ENCODE data around the gene ENPP1. TPM values are rescaled to one million over a fixed set of nuclear protein-coding genes. Genes with fewer than 3 reads are reported as not detected.

Gene ENPP1
- polyA plus RNA-seq (2012; ENCODE audit: missing spikeins): not detected

GRCh38 chr6:131807644-131808459, at the start of gene ENPP1:
Gene ENPP1 (plus strand): TSS chr6:131808020. CDS start chr6:131808036, 16 bp downstream.
- FAIRE-seq (no peak), DNase-seq (ENCODE audit: insufficient read length) (peak; percentile 30)

DNA sequence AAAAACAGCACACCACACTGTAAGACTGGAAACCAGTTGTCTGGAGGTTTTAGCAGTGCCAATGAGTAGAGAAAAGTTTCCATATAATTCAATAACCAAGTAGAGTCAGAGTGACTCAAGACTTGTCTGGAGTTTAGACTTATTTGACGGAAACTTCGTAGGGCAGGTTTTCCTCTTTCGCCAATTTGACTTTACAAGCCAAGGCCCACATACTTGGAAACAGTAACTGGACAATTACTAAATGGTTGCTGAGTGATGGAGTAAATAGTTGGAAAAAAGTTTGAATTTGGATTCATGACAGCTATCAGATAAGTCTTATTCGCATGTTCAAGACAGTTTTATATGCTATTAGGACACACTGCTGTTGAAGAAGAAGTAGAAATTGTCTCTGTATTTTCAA, 48.9 kb upstream of the ENPP1 start:
- FAIRE-seq (no peak), DNase-seq (ENCODE audit: insufficient read length) (no peak)
- TF ChIP-seq POLR2A (IDR thresholded peaks at IDR 0.05; ENCODE audit: low read depth, low read length) (no peak), POLR2AphosphoS5 (IDR thresholded peaks at IDR 0.05; ENCODE audit: low read depth, low read length) (no peak), TAF1 (IDR thresholded peaks at IDR 0.05; ENCODE audit: borderline replicate concordance, low read depth, low read length) (no peak)

More at GRCh38 chr6:131807644-131808459, at the start of gene ENPP1:
- TF ChIP-seq TAF1 (IDR thresholded peaks at IDR 0.05; ENCODE audit: borderline replicate concordance, low read depth, low read length): no peak
- no peak for TF ChIP-seq POLR2AphosphoS5 (IDR thresholded peaks at IDR 0.05; ENCODE audit: low read depth, low read length)
- TF ChIP-seq POLR2A (IDR thresholded peaks at IDR 0.05; ENCODE audit: low read depth, low read length): no peak

- FAIRE-seq (no peak), DNase-seq (ENCODE audit: insufficient read length) (no peak)
- no peak for TF ChIP-seq POLR2AphosphoS5 (IDR thresholded peaks at IDR 0.05; ENCODE audit: low read depth, low read length)
- TF ChIP-seq POLR2A (IDR thresholded peaks at IDR 0.05; ENCODE audit: low read depth, low read length): no peak
- no peak for TF ChIP-seq TAF1 (IDR thresholded peaks at IDR 0.05; ENCODE audit: borderline replicate concordance, low read depth, low read length)
These were observed 46.6 kb upstream of the ENPP1 start for GRCh38 chr6:131761060-131761761.

- DNase-seq (ENCODE audit: insufficient read length) (no peak), FAIRE-seq (no peak)
- no peak for TF ChIP-seq POLR2A (IDR thresholded peaks at IDR 0.05; ENCODE audit: low read depth, low read length)
- no peak for TF ChIP-seq POLR2AphosphoS5 (IDR thresholded peaks at IDR 0.05; ENCODE audit: low read depth, low read length)
- no peak for TF ChIP-seq TAF1 (IDR thresholded peaks at IDR 0.05; ENCODE audit: borderline replicate concordance, low read depth, low read length)
These were observed 46.1 kb upstream of the ENPP1 start for GRCh38 chr6:131761762-131762067.

DNA sequence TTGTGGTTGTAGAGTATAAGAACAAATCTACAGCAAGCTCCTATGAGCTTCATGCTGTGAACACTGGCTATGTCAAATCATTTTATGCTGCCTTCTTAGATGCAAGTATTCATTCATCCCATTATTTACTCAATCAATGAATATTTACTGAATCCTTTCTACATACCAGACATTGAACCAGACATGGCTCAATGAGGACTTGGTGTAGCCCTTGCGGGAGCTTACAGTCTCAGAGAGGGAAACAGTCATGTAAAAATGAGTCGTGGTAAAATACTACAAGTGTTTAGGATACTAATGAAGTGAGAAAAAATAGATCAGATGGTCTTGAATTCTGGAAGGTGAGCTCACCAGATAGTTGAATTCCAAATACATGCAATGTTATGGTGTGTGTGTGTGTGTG, 44.8 kb upstream of the ENPP1 start:
- FAIRE-seq (no peak), DNase-seq (ENCODE audit: insufficient read length) (no peak)
- TF ChIP-seq POLR2A (IDR thresholded peaks at IDR 0.05; ENCODE audit: low read depth, low read length): no peak
- no peak for TF ChIP-seq TAF1 (IDR thresholded peaks at IDR 0.05; ENCODE audit: borderline replicate concordance, low read depth, low read length)
- no peak for TF ChIP-seq POLR2AphosphoS5 (IDR thresholded peaks at IDR 0.05; ENCODE audit: low read depth, low read length)

DNA sequence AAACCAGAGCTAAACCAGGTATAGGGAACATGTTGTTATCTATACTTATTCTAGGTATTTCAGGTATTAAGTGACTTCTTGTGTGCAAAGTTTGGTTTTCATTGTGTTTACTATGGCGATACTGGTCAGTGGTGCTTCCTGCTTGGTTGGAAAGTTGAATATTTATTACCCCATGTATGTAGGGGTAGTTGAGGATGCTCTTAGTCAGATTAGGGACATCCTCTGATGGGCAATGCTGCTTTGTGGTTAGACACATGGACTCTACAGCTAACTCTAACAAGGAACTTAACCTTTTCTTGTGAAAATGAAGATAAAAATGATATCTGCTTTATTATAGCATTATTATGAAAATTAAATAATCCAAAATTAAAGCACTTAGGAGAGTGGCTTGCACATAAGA, 44.1 kb upstream of the ENPP1 start:
- FAIRE-seq: no peak
- TF ChIP-seq POLR2A (IDR thresholded peaks at IDR 0.05; ENCODE audit: low read depth, low read length) (no peak), POLR2AphosphoS5 (IDR thresholded peaks at IDR 0.05; ENCODE audit: low read depth, low read length) (no peak), TAF1 (IDR thresholded peaks at IDR 0.05; ENCODE audit: borderline replicate concordance, low read depth, low read length) (no peak)
- no peak for DNase-seq (ENCODE audit: insufficient read length)

DNA sequence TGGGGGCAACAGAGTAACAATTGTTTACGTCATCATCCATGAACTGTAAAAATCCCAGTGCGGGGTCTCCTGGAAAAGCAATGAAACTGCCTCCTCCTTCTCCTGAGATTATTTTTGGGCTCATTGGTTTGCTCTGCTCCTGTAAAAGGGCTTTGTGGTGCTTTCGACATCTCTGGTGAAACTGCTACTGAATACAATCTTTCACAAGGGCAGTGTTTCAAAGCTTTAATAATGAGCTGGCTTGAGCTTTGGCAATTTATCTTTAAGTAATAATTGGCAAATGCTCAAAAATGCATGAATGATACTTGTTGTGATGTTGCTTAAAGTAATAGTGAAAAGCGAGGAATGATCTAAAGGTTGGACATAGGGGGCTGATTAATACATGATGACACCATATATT, 43.5 kb upstream of the ENPP1 start:
- no peak for FAIRE-seq
- no peak for DNase-seq (ENCODE audit: insufficient read length)
- TF ChIP-seq TAF1 (IDR thresholded peaks at IDR 0.05; ENCODE audit: borderline replicate concordance, low read depth, low read length) (no peak), POLR2A (IDR thresholded peaks at IDR 0.05; ENCODE audit: low read depth, low read length) (no peak), POLR2AphosphoS5 (IDR thresholded peaks at IDR 0.05; ENCODE audit: low read depth, low read length) (no peak)

- TF ChIP-seq POLR2A (IDR thresholded peaks at IDR 0.05; ENCODE audit: low read depth, low read length) (no peak), TAF1 (IDR thresholded peaks at IDR 0.05; ENCODE audit: borderline replicate concordance, low read depth, low read length) (no peak)
- FAIRE-seq: no peak
- DNase-seq (ENCODE audit: insufficient read length): no peak
These were observed 42.6 kb upstream of the ENPP1 start for GRCh38 chr6:131765081-131765803.

DNA sequence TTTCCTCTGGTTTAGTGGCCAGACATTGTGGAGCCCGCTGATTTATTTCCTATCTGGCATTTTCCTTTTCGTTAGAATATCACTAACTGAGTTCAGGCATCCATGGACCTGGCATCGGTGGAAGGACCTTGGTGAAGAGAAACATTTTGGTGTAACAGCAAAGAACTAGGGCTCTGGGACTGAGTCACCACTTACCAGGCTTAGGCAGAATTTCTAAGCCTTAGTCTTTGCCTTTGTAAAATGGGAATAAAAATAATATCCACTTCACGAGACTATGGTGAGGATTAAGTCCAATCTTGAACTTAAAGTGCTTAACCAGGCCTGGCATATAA, 42.0 kb upstream of the ENPP1 start:
- DNase-seq (ENCODE audit: insufficient read length): no peak
- TF ChIP-seq TAF1 (IDR thresholded peaks at IDR 0.05; ENCODE audit: borderline replicate concordance, low read depth, low read length): no peak
- TF ChIP-seq POLR2AphosphoS5 (IDR thresholded peaks at IDR 0.05; ENCODE audit: low read depth, low read length): no peak
- TF ChIP-seq POLR2A (IDR thresholded peaks at IDR 0.05; ENCODE audit: low read depth, low read length): no peak
- no peak for FAIRE-seq

- no peak for TF ChIP-seq POLR2AphosphoS5 (IDR thresholded peaks at IDR 0.05; ENCODE audit: low read depth, low read length)
- TF ChIP-seq POLR2A (IDR thresholded peaks at IDR 0.05; ENCODE audit: low read depth, low read length): no peak
- TF ChIP-seq TAF1 (IDR thresholded peaks at IDR 0.05; ENCODE audit: borderline replicate concordance, low read depth, low read length): no peak
- DNase-seq (ENCODE audit: insufficient read length) (no peak), FAIRE-seq (no peak)
These were observed 41.2 kb upstream of the ENPP1 start for GRCh38 chr6:131766631-131767030.

- no peak for TF ChIP-seq POLR2AphosphoS5 (IDR thresholded peaks at IDR 0.05; ENCODE audit: low read depth, low read length)
- no peak for TF ChIP-seq POLR2A (IDR thresholded peaks at IDR 0.05; ENCODE audit: low read depth, low read length)
- TF ChIP-seq TAF1 (IDR thresholded peaks at IDR 0.05; ENCODE audit: borderline replicate concordance, low read depth, low read length): no peak
- no peak for DNase-seq (ENCODE audit: insufficient read length)
- no peak for FAIRE-seq
These were observed 38.9 kb upstream of the ENPP1 start for GRCh38 chr6:131768964-131769363.

Data from GM12892 (cell line).